H1 (cell line): Measurements from ENCODE around the gene ASIC2. TPM values are rescaled to one million over a fixed set of nuclear protein-coding genes. Genes with fewer than 3 reads are reported as not detected.

Experiments
- CREB1 ChIP-seq: IDR thresholded peaks from 2 replicates; pipeline ENCODE4 v1.6.1; 2012; ENCODE audit warnings: inconsistent platforms
- GTF2F1 ChIP-seq: IDR thresholded peaks from 2 replicates; pipeline ENCODE4 v1.6.1; 2012; ENCODE audit warnings: low read depth, low read length, improper control_type of control experiment, borderline replicate concordance
- HDAC2 ChIP-seq, 2 experiments: fragments of 300-600 bp in 1 of 2; sonication (generic) in 1 of 2; IDR thresholded peaks; 2 replicates each; pipeline ENCODE4 v1.6.1; 2011 to 2012; ENCODE audit warnings: low read depth in 2 of 2, low read length in 2 of 2, mild to moderate bottlenecking in 2 of 2, moderate library complexity in 2 of 2, borderline replicate concordance in 1 of 2, inconsistent platforms in 1 of 2
- HDAC6 ChIP-seq: IDR thresholded peaks from one replicate; pipeline ENCODE4 v1.7.1; 2012; ENCODE audit warnings: low read depth, mild to moderate bottlenecking, inconsistent platforms, low read length, moderate library complexity
- JUN ChIP-seq: IDR thresholded peaks from 2 replicates; pipeline ENCODE4 v1.6.1; 2011; ENCODE audit warnings: low read depth, mild to moderate bottlenecking, improper control_type of control experiment, low read length
- PHF8 ChIP-seq: fragments of 200-600 bp; sonication (generic); conservative IDR thresholded peaks from 2 replicates; pipeline ENCODE4 v1.7.1; 2012; ENCODE audit warnings: low read depth, mild to moderate bottlenecking, inconsistent platforms, low read length, moderate library complexity
- POLR2A ChIP-seq, 2 experiments: IDR thresholded peaks; 1 replicate in 1 of 2; 2 replicates in 1 of 2; pipeline ENCODE4 v1.6.1; 2011; ENCODE audit warnings: low read depth in 2 of 2, low read length in 2 of 2, mild to moderate bottlenecking in 2 of 2; ENCODE audit errors: control extremely low read depth in 1 of 2
- RBBP5 ChIP-seq: IDR thresholded peaks from 2 replicates; pipeline ENCODE4 v1.7.1; 2012; ENCODE audit warnings: low read depth, mild to moderate bottlenecking, inconsistent platforms, low read length, moderate library complexity, borderline replicate concordance
- RNF2 ChIP-seq: fragments of 200-900, 300-1000 bp; sonication (generic); IDR thresholded peaks from 2 replicates; pipeline ENCODE4 v1.7.1; 2016; ENCODE audit warnings: borderline replicate concordance, low read depth, mild to moderate bottlenecking, antibody characterized with exemption, low read length; ENCODE audit not compliant: poor library complexity, severe bottlenecking; ENCODE audit errors: missing control alignments
- TAF7 ChIP-seq: optimal IDR thresholded peaks from 2 replicates; pipeline ENCODE3; 2011; ENCODE audit warnings: low read depth, mild to moderate bottlenecking, inconsistent platforms, low read length, moderate library complexity, borderline replicate concordance
- TCF12 ChIP-seq: IDR thresholded peaks from 2 replicates; pipeline ENCODE4 v1.6.1; 2011; ENCODE audit warnings: low read depth, mild to moderate bottlenecking, low read length
- polyA plus RNA-seq, 7 experiments: library from polyadenylated mRNA; depleted of rRNA in 3 of 7; stranded (reverse) in 5 of 7; unstranded in 2 of 7; fragments of >200 nt in 5 of 7; fragments of 200-250 nt in 2 of 7; gene quantifications; 1 replicate in 5 of 7; 2 replicates in 1 of 7; 4 replicates in 1 of 7; pipeline versions ENCODE4 v1.2.1 to v1.2.3, GENCODE V29; 2011 to 2013; ENCODE audit warnings: missing spikeins in 2 of 7, mixed read lengths in 2 of 7
- total RNA-seq: library from RNA; stranded (reverse); fragmentation: NEBNext Ultra II Directional; extraction: Animal tissue kit (Norgen Biotek cat#: 25700); gene quantifications from 2 replicates; pipeline ENCODE4 v1.2.1, GENCODE V29; 2021
- TF ChIP-seq, protein P1 (sequence below): fragments of 300-600 bp; sonication (generic); IDR thresholded peaks from 2 replicates; pipeline ENCODE4 v1.7.1; 2012; ENCODE audit warnings: low read length, moderate library complexity, mild to moderate bottlenecking, inconsistent platforms; ENCODE audit not compliant: insufficient replicate concordance

ASIC2 gene
- total and polyA plus RNA-seq, 2 of the 8 experiments (the other 6 are each of a cell fraction or from before 2014, with no cell fraction given), result 0.86 to 1.2 TPM

DNA sequence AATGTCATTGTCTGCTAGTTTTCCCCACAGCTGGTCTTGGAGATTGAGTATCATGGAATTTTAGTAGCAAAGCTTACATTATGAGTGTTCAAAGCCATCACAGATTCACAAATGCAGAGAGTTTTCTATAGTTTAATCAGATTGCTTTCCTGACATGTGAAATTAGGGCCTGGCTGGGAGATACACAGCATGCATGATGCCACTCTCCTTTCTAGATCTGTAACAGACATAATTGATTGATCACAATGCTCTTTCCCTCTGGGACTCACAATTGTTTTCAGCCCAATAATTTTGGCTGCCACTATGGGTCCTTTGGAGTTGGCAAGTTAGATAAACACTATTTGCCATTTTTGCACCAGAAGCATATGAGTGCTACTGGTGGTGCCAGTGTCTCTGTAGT is 168.9 kb downstream of the ASIC2 start (continued):
- TF ChIP-seq, protein P1, sequence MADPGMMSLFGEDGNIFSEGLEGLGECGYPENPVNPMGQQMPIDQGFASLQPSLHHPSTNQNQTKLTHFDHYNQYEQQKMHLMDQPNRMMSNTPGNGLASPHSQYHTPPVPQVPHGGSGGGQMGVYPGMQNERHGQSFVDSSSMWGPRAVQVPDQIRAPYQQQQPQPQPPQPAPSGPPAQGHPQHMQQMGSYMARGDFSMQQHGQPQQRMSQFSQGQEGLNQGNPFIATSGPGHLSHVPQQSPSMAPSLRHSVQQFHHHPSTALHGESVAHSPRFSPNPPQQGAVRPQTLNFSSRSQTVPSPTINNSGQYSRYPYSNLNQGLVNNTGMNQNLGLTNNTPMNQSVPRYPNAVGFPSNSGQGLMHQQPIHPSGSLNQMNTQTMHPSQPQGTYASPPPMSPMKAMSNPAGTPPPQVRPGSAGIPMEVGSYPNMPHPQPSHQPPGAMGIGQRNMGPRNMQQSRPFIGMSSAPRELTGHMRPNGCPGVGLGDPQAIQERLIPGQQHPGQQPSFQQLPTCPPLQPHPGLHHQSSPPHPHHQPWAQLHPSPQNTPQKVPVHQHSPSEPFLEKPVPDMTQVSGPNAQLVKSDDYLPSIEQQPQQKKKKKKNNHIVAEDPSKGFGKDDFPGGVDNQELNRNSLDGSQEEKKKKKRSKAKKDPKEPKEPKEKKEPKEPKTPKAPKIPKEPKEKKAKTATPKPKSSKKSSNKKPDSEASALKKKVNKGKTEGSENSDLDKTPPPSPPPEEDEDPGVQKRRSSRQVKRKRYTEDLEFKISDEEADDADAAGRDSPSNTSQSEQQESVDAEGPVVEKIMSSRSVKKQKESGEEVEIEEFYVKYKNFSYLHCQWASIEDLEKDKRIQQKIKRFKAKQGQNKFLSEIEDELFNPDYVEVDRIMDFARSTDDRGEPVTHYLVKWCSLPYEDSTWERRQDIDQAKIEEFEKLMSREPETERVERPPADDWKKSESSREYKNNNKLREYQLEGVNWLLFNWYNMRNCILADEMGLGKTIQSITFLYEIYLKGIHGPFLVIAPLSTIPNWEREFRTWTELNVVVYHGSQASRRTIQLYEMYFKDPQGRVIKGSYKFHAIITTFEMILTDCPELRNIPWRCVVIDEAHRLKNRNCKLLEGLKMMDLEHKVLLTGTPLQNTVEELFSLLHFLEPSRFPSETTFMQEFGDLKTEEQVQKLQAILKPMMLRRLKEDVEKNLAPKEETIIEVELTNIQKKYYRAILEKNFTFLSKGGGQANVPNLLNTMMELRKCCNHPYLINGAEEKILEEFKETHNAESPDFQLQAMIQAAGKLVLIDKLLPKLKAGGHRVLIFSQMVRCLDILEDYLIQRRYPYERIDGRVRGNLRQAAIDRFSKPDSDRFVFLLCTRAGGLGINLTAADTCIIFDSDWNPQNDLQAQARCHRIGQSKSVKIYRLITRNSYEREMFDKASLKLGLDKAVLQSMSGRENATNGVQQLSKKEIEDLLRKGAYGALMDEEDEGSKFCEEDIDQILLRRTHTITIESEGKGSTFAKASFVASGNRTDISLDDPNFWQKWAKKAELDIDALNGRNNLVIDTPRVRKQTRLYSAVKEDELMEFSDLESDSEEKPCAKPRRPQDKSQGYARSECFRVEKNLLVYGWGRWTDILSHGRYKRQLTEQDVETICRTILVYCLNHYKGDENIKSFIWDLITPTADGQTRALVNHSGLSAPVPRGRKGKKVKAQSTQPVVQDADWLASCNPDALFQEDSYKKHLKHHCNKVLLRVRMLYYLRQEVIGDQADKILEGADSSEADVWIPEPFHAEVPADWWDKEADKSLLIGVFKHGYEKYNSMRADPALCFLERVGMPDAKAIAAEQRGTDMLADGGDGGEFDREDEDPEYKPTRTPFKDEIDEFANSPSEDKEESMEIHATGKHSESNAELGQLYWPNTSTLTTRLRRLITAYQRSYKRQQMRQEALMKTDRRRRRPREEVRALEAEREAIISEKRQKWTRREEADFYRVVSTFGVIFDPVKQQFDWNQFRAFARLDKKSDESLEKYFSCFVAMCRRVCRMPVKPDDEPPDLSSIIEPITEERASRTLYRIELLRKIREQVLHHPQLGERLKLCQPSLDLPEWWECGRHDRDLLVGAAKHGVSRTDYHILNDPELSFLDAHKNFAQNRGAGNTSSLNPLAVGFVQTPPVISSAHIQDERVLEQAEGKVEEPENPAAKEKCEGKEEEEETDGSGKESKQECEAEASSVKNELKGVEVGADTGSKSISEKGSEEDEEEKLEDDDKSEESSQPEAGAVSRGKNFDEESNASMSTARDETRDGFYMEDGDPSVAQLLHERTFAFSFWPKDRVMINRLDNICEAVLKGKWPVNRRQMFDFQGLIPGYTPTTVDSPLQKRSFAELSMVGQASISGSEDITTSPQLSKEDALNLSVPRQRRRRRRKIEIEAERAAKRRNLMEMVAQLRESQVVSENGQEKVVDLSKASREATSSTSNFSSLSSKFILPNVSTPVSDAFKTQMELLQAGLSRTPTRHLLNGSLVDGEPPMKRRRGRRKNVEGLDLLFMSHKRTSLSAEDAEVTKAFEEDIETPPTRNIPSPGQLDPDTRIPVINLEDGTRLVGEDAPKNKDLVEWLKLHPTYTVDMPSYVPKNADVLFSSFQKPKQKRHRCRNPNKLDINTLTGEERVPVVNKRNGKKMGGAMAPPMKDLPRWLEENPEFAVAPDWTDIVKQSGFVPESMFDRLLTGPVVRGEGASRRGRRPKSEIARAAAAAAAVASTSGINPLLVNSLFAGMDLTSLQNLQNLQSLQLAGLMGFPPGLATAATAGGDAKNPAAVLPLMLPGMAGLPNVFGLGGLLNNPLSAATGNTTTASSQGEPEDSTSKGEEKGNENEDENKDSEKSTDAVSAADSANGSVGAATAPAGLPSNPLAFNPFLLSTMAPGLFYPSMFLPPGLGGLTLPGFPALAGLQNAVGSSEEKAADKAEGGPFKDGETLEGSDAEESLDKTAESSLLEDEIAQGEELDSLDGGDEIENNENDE, result no peak
- TF ChIP-seq HDAC2 (IDR thresholded peaks at IDR 0.05; ENCODE audit: borderline replicate concordance in 1 of 2, low read depth in 2 of 2, low read length in 2 of 2) (no peak), RBBP5 (no peak), JUN (no peak), POLR2A (IDR thresholded peaks at IDR 0.05; ENCODE audit: control extremely low read depth in 1 of 2, low read depth in 2 of 2, low read length in 2 of 2) (no peak), TCF12 (no peak), RNF2 (no peak), CREB1 (no peak), PHF8 (no peak), TAF7 (no peak), HDAC6 (no peak), GTF2F1 (no peak)
